Measurements from ENCODE around the gene ZDHHC11.
"Not testable (repeated sequence)": the region's sequence is repeated elsewhere in the genome, so short reads cannot be mapped to it uniquely, and the experiment has no call there.

GRCh38 chr5:770585-770984 is 80.2 kb downstream of the ZDHHC11 start:
- TF ChIP-seq CTCF (conservative IDR thresholded peaks at IDR 0.05 in 1 of 2, IDR thresholded peaks at IDR 0.05 in 1 of 2; ENCODE audit: extremely low read depth in 1 of 2, insufficient read depth in 1 of 2, low read depth in 1 of 2, low read length in 2 of 2); EZH2 (IDR thresholded peaks at IDR 0.05; ENCODE audit: borderline replicate concordance, low read length): not testable (repeated sequence)
